GM19023 (cell line): ENCODE data around the gene ZFC3H1.
"Not testable (repeated sequence)": the region's sequence is repeated elsewhere in the genome, so short reads cannot be mapped to it uniquely, and the experiment has no call there.

Experiments used
- ATAC-seq: cut with Tn5 transposase; IDR thresholded peaks from one replicate; pipeline ENCODE4 v1.9.1; 2021; ENCODE audit warnings: mild to moderate bottlenecking, moderate library complexity; ENCODE audit not compliant: unreplicated experiment

Gene ZFC3H1

GRCh38 chr12:71663561-71664410 is at the start of gene ZFC3H1, which contains the start of gene THAP2:
ZFC3H1 (minus strand) TSS chr12:71663848; CDS start chr12:71663610, 238 bp downstream.
THAP2 (plus strand) TSS chr12:71664301; CDS start chr12:71664510, 209 bp downstream.
- ATAC-seq = peak; percentile 87

- ATAC-seq = no peak
These were observed 46.9 kb upstream of the ZFC3H1 start for GRCh38 chr12:71710276-71711125.

- ATAC-seq = no peak
These were observed 45.0 kb upstream of the ZFC3H1 start for GRCh38 chr12:71708658-71709057.

- no peak for ATAC-seq
These were observed 41.3 kb upstream of the ZFC3H1 start for GRCh38 chr12:71704920-71705319.

GRCh38 chr12:71703206-71703605 is 39.6 kb upstream of the ZFC3H1 start:
- no peak for ATAC-seq

GRCh38 chr12:71702590-71702989 is 38.9 kb upstream of the ZFC3H1 start:
- ATAC-seq = no peak

- ATAC-seq = not testable (repeated sequence)
These were observed 38.5 kb upstream of the ZFC3H1 start for GRCh38 chr12:71702181-71702580.

- no peak for ATAC-seq
These were observed 32.1 kb upstream of the ZFC3H1 start for GRCh38 chr12:71695782-71696181.

- peak; percentile 90 for ATAC-seq
These were observed 30.6 kb upstream of the ZFC3H1 start for GRCh38 chr12:71694099-71694820.

- peak; percentile 24 for ATAC-seq
These were observed 30.0 kb upstream of the ZFC3H1 start for GRCh38 chr12:71693651-71694050.

- ATAC-seq = no peak
These were observed 29.5 kb upstream of the ZFC3H1 start for GRCh38 chr12:71693126-71693525.

- no peak for ATAC-seq
These were observed 28.0 kb upstream of the ZFC3H1 start for GRCh38 chr12:71691504-71692129.

GRCh38 chr12:71688961-71689570 is 25.4 kb upstream of the ZFC3H1 start:
- no peak for ATAC-seq

GRCh38 chr12:71687172-71687571 is 23.5 kb upstream of the ZFC3H1 start:
- ATAC-seq = not testable (repeated sequence)

GRCh38 chr12:71686658-71687025 is 23.0 kb upstream of the ZFC3H1 start:
- ATAC-seq = no peak

GRCh38 chr12:71685914-71686657 is 22.4 kb upstream of the ZFC3H1 start, which contains the start of gene TMEM19:
TMEM19 (plus strand) TSS chr12:71686082; CDS start chr12:71686681, 599 bp downstream.
- ATAC-seq = peak; percentile 92

GRCh38 chr12:71685312-71685906 is 21.8 kb upstream of the ZFC3H1 start:
- no peak for ATAC-seq

- ATAC-seq = no peak
These were observed 20.4 kb upstream of the ZFC3H1 start for GRCh38 chr12:71684081-71684480.

- no peak for ATAC-seq
These were observed 20.0 kb upstream of the ZFC3H1 start for GRCh38 chr12:71683633-71684032.
